Activated CD4-positive, CD25-positive, alpha-beta regulatory T cell treated with anti-CD3 and anti-CD28 coated beads, Interleukin-2, amount 50 U/mL, for 72 hours (primary cell): ENCODE measurements around the gene ZC3H14.
"Not testable (repeated sequence)": the region's sequence is repeated elsewhere in the genome, so short reads cannot be mapped to it uniquely, and the experiment has no call there.

Source experiments
- DNase-seq: peaks from one replicate; pipeline ENCODE4 v3.0.0; 2021

Gene ZC3H14

GRCh38 chr14:88562831-88563686, at the start of gene ZC3H14:
Gene ZC3H14 (plus strand): TSS chr14:88563037. CDS start chr14:88563134, 97 bp downstream.
- DNase-seq = peak; percentile 88

- DNase-seq = no peak
These were observed 47.2 kb upstream of the ZC3H14 start for GRCh38 chr14:88515499-88516221.

- no peak for DNase-seq
These were observed 45.9 kb upstream of the ZC3H14 start for GRCh38 chr14:88516861-88517357.

- no peak for DNase-seq
These were observed 44.0 kb upstream of the ZC3H14 start for GRCh38 chr14:88518592-88519512.

GRCh38 chr14:88519907-88520306, 42.9 kb upstream of the ZC3H14 start:
- DNase-seq = no peak

GRCh38 chr14:88521818-88522217, 41.0 kb upstream of the ZC3H14 start:
- DNase-seq = no peak

GRCh38 chr14:88522393-88522792, 40.4 kb upstream of the ZC3H14 start:
- no peak for DNase-seq

GRCh38 chr14:88529889-88530288, 32.9 kb upstream of the ZC3H14 start:
- DNase-seq = not testable (repeated sequence)

- DNase-seq = no peak
These were observed 29.7 kb upstream of the ZC3H14 start for GRCh38 chr14:88533064-88533602.

- DNase-seq = no peak
These were observed 27.7 kb upstream of the ZC3H14 start for GRCh38 chr14:88535149-88535548.

- DNase-seq = no peak
These were observed 27.0 kb upstream of the ZC3H14 start for GRCh38 chr14:88535813-88536212.

GRCh38 chr14:88541324-88541723, 21.5 kb upstream of the ZC3H14 start:
- no peak for DNase-seq

- no peak for DNase-seq
These were observed 19.7 kb upstream of the ZC3H14 start for GRCh38 chr14:88542857-88543795.

GRCh38 chr14:88545256-88545655, 17.6 kb upstream of the ZC3H14 start:
- DNase-seq = no peak

GRCh38 chr14:88546621-88547385, 16.0 kb upstream of the ZC3H14 start:
- no peak for DNase-seq

GRCh38 chr14:88547386-88547780, 15.5 kb upstream of the ZC3H14 start:
- no peak for DNase-seq

GRCh38 chr14:88550078-88550477, 12.8 kb upstream of the ZC3H14 start:
- DNase-seq = no peak

GRCh38 chr14:88551094-88551870, 11.6 kb upstream of the ZC3H14 start:
- DNase-seq = no peak

GRCh38 chr14:88551980-88552431, 10.8 kb upstream of the ZC3H14 start:
- no peak for DNase-seq

- DNase-seq = no peak
These were observed 10.0 kb upstream of the ZC3H14 start for GRCh38 chr14:88552876-88553275.
